Mesothelial cell of epicardium (in vitro differentiated cells): Measurements from ENCODE around the gene WSCD2. TPM values are rescaled to one million over a fixed set of nuclear protein-coding genes. Genes with fewer than 3 reads are reported as not detected.

Experiments
- DNase-seq, 2 experiments: peaks; one replicate each; pipeline ENCODE4 v3.0.0; 2021; ENCODE audit warnings: low spot score in 2 of 2; ENCODE audit not compliant: unreplicated experiment in 2 of 2
- H3K27ac Mint-ChIP-seq: 2 replicates; pipeline ENCODE4 v1.8.0; 2021; ENCODE audit warnings: mixed read lengths
- H3K27me3 Mint-ChIP-seq: 2 replicates; pipeline ENCODE4 v1.8.0; 2021; ENCODE audit warnings: low read depth, mixed read lengths
- H3K36me3 Mint-ChIP-seq: 2 replicates; pipeline ENCODE4 v1.8.0; 2021; ENCODE audit warnings: mixed read lengths
- H3K4me1 Mint-ChIP-seq: 2 replicates; pipeline ENCODE4 v1.8.0; 2021; ENCODE audit warnings: mixed read lengths
- H3K4me3 Mint-ChIP-seq: 2 replicates; pipeline ENCODE4 v1.8.0; 2021; ENCODE audit warnings: mild to moderate bottlenecking, moderate library complexity, mixed read lengths
- H3K9me3 Mint-ChIP-seq: 2 replicates; pipeline ENCODE4 v1.8.0; 2021; ENCODE audit warnings: mixed read lengths
- total RNA-seq: library from RNA; stranded (reverse); gene quantifications from 3 replicates; pipeline ENCODE4 v1.2.1, GENCODE V29; 2021
- TF ChIP-seq, protein P1 (sequence below): fragments of 200-600 bp; sonication (generic); IDR thresholded peaks from one replicate; pipeline ENCODE4 v1.5.0; 2021; ENCODE audit warnings: antibody characterized with exemption; ENCODE audit not compliant: unreplicated experiment

Gene WSCD2
- total RNA-seq, 1 donor from 2014 or later = 0.13 TPM

DNA sequence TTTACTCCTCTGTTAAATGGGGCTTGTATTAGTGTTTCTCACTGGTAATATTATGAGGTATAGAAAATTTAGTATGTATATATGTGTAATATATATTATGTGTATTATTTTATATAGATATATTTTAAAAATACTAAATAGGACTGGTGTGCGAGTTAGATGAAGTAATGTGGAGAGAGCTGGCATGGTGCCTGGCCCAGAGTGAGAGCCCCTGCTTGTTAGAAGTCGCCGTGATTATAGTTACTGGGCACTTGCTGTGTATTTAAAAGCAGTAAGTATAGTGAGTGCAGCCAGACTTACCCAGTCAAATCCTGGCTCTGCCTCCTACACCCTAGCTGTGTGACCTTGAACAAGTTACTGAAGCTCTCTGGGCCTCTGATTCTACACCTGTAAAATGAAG, 48.0 kb downstream of the WSCD2 start:
- Mint-ChIP-seq H3K27me3 (peaks cover 10% of the 10 kb centered on the region), H3K9me3 (no peaks in the 10 kb centered on the region), H3K4me3 (no peak overlapping the region), H3K36me3 (no peaks in the 10 kb centered on the region), H3K4me1 (no peaks in the 10 kb centered on the region), H3K27ac (no peak overlapping the region)
- TF ChIP-seq, protein P1, sequence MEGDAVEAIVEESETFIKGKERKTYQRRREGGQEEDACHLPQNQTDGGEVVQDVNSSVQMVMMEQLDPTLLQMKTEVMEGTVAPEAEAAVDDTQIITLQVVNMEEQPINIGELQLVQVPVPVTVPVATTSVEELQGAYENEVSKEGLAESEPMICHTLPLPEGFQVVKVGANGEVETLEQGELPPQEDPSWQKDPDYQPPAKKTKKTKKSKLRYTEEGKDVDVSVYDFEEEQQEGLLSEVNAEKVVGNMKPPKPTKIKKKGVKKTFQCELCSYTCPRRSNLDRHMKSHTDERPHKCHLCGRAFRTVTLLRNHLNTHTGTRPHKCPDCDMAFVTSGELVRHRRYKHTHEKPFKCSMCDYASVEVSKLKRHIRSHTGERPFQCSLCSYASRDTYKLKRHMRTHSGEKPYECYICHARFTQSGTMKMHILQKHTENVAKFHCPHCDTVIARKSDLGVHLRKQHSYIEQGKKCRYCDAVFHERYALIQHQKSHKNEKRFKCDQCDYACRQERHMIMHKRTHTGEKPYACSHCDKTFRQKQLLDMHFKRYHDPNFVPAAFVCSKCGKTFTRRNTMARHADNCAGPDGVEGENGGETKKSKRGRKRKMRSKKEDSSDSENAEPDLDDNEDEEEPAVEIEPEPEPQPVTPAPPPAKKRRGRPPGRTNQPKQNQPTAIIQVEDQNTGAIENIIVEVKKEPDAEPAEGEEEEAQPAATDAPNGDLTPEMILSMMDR = no peak
- DNase-seq = no peak

DNA sequence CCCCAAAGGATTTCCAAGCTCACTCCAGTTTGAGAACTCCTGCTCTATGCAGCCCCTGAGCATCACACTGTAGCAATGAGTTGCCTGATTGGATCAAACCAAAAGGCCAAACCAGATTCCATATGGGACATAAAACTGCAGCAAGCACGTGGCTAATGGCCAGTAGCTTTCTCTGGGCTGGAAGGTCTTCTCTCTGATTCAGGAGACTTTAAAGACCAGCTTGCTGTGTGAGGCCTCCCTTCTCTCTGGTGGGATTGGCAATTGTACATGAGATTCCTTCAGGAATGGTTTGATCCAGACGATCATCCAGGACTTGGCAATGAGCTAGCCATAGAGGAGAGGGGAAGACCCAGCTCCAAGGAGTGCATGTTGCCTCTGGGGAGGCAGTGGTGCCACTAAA, 50.2 kb downstream of the WSCD2 start:
- Mint-ChIP-seq H3K27ac (no peak overlapping the region), H3K27me3 (peaks cover 10% of the 10 kb centered on the region), H3K9me3 (no peaks in the 10 kb centered on the region), H3K4me3 (no peak overlapping the region), H3K4me1 (no peaks in the 10 kb centered on the region), H3K36me3 (no peaks in the 10 kb centered on the region)
- TF ChIP-seq, protein P1 = no peak
- no peak for DNase-seq

DNA sequence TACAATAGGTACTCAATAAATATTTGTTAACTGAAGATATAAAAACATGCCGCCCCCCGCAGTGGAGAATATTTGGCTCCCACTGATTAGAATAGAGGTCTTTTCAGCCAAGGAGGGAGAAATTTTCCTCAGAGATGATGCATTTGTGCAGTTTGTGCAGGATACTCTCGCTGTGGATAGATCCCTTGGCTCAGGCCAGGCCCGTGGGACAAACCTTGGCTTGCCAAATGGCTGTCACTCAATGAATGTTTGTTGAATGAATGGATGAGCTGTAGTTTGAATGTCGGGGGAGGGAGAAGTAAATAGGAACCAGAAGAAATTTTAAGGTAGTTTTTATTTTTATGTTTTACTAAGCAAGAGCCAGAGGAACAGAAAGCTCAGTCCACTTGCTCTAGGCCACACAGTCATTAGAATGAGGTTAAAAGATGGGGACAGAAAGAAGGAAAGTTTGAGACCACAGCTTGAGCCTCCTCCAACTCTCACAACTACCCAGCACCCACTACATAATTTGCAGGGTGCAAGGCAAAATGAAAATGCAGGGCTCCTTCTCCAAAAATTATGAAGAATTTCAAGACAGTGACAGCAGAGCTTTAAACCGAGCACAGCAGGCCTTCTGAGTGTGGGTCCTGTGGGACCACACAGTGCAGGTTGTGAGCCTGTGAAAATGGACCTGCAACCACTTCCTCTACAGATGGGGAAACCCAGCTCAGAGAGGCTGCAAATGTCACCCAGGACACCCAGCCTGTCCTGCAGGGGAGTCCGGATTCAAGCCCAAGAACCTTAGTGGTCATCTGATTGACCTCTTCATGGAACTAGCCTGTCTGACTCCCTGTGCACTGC, 51.4 kb downstream of the WSCD2 start:
- TF ChIP-seq, protein P1 = no peak
- Mint-ChIP-seq H3K4me3 (no peak overlapping the region), H3K27ac (no peak overlapping the region), H3K27me3 (peaks cover 14% of the 10 kb centered on the region), H3K36me3 (no peaks in the 10 kb centered on the region), H3K9me3 (no peaks in the 10 kb centered on the region), H3K4me1 (no peaks in the 10 kb centered on the region)
- DNase-seq = no peak

DNA sequence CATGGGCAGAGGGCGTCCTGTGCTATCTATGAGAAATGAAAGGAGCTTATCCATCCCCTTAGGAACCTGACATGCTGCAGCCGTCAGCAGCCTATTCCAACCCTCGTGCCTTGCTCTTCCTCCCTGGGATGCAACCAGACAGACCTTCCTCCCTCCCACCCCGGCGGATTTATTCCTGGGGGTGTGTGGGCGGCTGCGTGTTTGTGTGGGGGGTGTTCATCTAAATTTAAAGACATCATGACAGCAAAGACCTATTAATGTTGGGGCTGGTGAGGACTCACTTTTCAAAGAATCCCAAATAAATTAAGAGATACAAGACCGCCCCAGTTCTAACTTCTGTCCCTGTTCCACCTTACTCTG, 52.0 kb downstream of the WSCD2 start:
- Mint-ChIP-seq H3K9me3 (no peaks in the 10 kb centered on the region), H3K27ac (no peak overlapping the region), H3K4me1 (no peaks in the 10 kb centered on the region), H3K27me3 (peaks cover 20% of the 10 kb centered on the region), H3K4me3 (no peak overlapping the region), H3K36me3 (no peaks in the 10 kb centered on the region)
- TF ChIP-seq, protein P1 = no peak
- DNase-seq = no peak

DNA sequence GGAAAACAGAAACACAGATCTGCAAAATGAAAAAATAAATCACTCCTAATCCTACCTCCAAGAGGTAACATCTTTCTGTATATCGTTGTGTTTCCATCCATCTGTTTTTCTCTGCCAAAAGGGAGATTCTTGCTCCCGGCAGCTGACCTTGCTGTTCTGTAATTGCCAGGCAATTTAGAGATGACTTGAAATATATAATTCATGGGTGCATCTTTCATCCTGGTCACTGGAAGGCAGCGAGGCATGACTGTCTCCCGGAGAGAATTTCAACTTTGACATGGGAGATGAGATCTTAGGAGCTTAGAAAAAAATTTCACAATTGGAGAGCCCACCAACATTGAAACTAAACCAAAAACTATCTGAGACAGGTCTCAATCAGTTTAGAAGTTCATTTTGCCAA, 53.0 kb downstream of the WSCD2 start:
- Mint-ChIP-seq H3K9me3 (no peaks in the 10 kb centered on the region), H3K27ac (no peak overlapping the region), H3K36me3 (no peaks in the 10 kb centered on the region), H3K27me3 (peaks cover 30% of the 10 kb centered on the region), H3K4me1 (no peaks in the 10 kb centered on the region), H3K4me3 (no peak overlapping the region)
- no peak for DNase-seq
- TF ChIP-seq, protein P1 = no peak
